ENCODE data around the gene AVEN.

AVEN gene

DNA sequence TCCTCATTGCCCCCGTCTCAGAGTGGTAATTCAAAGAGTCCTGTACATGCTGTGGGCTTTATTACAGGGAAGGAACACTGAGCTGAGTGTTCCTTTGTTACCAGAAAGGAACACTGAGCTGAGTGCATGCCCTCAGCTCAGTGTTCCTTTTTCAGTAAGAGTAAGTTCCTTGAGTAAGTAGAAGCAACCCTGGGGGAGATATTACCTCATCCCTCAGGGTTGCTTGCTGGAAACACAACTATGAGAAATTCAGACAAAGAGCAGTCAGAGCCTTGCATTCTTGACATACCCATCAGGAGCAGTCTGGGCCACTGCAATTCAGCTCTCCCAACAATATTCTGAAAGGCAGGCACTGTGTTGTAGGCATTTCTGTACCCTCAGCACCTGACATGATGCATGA lies 53.7 kb downstream of the AVEN start:
- DNase-seq (ENCODE audit: low read depth), result peak; percentile 91

GRCh38 chr15:33982516-33982915 lies 56.5 kb downstream of the AVEN start:
- no peak for DNase-seq (ENCODE audit: low read depth)

- no peak for DNase-seq (ENCODE audit: low read depth)
These were observed 58.8 kb downstream of the AVEN start for GRCh38 chr15:33980159-33980558.

GRCh38 chr15:33975022-33975565 lies 63.9 kb downstream of the AVEN start:
- DNase-seq (ENCODE audit: low read depth), result no peak

DNA sequence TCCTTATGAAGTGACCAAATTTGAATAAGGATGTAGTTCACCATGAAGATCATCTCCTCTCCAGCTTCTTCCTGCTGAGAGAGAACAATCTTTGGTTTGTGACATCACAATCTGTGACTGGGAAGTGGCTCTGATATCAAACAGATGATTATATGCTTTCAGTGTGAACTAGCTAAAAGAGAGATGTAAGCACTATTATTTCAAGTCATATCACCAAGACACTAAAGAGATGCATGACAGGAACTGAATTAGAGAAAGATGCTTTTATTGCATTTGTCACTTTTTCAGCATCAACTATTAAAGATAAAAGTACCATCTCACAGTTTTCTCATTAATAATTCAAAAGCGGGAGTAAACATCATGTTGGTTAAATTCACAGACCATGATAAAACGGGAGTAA lies 67.2 kb downstream of the AVEN start:
- no peak for DNase-seq (ENCODE audit: low read depth)

GRCh38 chr15:33968821-33969220 lies 70.2 kb downstream of the AVEN start:
- no peak for DNase-seq (ENCODE audit: low read depth)

DNA sequence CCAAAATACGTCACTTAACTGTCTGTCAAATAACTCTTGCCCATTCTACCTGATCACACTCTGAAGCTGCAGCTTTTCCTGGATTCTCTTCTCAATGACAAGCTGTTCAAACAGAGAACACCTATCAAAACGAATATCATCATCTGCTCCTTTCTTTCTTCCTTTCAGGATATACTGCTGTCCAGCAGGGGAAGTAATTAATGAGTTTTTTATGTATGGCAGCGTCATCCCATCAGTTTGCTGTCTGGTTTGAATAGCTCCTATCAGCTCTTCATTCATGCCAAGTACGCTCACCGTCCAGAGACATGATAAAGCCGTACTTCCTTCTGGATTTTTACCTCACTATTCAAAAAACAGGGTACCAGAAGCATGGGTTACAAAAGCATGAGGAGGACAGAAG lies 70.8 kb downstream of the AVEN start, which contains the start of gene CHRM5:
TSS of gene CHRM5 (plus strand) at position 274 of the 400 bp plus-strand sequence. CDS start 94,221 bp downstream, outside the sequence.
- no peak for DNase-seq (ENCODE audit: low read depth)

DNA sequence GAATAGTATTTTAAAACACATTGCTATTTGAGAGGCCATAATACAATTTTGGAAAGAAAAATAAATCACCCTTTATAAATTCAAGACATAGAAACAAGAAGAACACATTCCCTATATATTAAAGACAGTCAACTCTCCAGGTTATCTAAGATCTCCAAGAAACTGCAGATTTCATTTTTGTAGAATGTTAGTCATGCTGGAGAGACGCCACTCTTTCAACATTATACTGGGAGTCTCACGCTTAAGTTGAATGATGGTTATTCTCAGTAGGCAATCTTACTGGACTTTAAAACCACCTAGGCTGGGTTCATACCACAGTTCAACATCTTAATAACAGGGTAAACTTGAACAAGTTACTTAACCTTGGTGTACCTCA lies 74.4 kb downstream of the AVEN start:
- DNase-seq (ENCODE audit: low read depth), result peak; percentile 71

DNA sequence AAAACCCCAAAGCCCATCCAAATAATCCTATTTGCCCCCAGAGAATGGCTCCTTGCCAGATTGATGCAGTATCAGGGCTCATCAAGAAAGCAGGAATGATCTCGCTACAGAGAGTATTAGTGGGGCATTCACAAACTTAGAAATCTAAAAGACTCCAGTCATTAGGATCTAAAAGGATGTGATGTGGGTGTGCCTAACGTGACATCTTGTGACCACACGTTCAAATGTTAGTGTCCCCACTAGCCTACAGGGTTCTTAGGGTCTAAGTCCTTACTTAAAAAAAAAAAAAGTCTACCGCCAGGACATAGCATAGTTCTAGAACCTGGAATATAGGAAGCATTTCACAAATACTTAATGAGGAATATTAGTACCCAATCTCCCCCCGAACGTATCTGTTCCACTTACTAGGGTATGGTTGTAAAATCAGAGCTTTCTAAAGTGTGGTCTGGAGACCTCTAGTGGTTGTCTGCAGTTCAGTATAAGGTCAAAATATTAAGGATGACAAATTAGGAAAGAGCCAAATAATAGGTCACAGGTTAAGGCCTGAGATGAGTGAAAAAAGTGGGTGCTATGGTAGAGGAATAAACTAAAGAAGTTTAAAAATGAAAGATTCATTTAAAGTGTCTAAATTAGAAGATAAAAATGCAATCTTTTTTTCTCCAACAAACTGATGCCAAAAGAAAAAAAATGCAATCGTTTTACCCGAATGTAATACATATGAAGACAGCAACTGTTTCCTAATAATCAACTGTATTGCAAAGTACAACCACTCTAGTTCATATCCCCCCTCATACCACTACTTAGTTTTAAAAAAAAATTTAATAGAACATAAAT lies 75.0 kb downstream of the AVEN start:
- DNase-seq (ENCODE audit: low read depth), result peak; percentile 54

- DNase-seq (ENCODE audit: low read depth), result no peak
These were observed 78.5 kb downstream of the AVEN start for GRCh38 chr15:33960549-33960935.

DNA sequence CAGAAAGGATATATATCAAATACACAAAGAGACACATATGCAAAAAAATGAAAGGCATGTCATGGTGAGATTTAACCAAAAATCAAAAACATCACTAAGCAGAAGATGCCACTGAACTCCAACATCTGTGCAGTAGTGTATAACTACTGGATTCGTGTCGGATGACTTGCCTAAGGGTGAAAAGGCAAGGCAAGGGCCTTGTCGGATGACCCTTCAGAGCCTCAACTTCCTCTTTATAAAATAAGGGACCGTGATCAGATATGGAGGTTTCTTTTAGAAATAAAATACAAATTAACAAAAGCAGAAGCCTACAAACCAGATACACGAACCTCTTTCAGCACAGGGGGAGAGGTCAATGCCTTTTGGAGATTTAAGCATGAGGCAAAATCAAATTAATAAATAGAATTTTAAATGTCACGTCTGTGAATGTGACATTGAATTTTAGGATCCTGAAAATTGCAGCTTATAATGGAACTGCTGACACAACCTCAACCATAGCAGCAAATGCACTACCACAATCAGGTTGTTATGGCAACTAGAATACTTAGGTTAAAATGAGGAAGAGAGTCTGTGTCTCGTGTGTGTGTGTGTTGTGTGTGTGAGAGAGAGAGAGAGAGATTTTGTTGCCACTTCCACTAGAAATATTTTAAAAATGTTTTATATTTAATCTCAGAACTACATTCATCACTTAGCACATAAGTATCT lies 79.0 kb downstream of the AVEN start:
- no peak for DNase-seq (ENCODE audit: low read depth)

DNA sequence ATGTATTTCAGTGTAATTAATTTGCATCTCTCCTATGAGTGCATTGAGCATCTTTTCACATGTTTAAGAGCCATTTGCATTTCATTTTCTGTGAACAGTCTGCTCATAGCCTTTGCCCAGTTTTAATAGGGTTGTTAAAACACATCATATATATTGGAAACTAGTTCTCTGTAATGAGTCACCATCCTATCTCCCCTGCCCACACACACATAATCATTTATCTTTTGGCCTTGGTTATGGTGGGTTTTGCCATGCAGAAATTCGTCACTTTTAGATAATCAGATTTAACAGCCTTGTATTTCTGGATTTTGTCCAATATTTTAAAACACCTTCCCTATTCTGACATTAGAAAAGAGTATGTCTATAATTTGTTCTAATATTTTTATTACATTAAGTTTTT lies 82.6 kb downstream of the AVEN start:
- DNase-seq (ENCODE audit: low read depth), result no peak

DNA sequence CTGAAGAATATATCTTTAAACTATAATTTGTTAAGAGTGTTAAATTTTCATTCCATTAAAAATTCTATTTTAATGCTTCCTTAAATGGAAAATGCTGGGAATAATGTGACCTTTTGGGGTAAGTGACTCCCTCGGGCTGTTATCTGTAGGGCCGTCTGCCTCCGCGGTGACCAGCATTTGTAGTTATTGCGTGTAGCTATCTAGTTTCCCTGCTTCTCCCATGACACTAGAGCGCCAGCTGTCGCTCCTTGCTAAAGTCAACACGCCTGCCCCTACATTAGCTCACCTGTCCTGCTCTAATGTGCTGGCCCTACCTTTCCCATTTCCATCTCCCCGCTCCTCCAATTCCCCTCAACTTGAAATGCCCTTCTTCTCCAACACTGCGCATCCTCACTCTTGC lies 83.1 kb downstream of the AVEN start:
- DNase-seq (ENCODE audit: low read depth), result no peak

DNA sequence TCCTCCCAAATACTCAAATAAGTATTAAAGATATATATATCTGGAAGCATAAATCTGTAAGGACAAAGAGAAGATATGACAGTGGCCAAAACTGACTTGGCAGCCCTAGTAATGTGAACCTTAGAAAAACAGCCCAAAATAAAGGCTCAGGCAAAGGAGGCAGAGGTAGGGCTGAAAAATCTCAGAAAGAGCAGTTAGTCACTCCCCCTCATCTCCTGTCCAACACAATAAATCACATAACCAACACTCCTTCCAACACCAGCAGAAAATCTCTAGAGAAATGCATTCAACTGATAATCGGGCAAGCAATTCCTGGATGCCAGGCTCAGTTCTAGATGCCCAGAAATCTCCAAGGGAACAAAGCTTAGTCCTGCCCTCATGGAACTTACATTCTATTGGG lies 92.9 kb downstream of the AVEN start:
- DNase-seq (ENCODE audit: low read depth), result no peak

DNA sequence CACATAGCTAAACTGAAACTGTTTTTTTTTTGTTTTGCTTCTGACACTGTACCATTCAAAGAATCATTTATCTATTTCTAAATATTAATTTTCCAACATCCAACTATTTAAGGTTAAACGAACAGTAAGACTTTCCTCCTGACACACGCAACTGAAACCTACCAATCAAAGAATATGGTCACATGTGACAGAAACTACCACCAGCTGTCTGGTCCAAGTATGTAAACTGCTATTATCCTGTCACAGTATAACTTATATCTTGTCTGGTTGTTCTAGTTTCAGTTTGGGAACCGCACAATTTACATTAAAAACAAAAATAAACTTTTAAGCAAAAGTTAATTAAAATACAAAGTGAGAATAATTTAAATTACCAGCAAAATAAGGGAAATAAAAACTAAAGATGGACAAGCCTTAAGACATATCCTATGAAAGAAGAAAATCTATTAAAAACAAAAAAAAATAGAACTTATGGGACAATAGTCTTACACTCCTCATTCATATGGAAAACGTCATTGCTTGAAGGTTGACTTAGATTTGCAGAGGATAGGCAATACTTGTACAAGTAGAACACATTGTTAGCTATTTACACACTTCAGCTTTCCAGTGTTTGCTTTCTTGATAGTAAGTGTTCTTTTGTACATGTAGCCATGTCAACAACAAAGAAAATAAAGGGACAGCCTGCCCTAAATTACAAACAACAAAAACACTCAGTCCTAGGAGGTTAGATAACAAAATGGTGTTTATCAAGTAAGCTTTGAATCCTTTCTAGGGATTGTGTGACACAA lies 97.5 kb downstream of the AVEN start:
- no peak for DNase-seq (ENCODE audit: low read depth)

DNA sequence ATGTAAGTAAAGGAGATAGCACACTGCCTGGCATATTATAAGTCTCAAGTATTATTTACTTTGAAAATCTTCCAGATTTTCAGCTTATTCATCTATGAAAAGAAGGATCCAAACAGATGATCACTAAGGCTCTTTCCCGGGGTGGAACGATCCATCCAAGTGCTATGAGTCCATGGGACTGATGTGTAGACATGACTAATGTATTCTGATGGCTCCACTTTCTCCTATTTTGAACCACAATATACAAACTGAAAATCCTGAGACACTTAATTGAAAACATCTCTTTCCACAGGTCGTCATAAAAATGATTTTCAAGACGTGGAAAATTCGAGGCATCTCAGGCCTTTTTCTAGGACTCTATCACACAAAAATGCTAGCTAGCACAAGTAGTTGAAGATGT lies 104.1 kb downstream of the AVEN start:
- peak; percentile 53 for DNase-seq (ENCODE audit: low read depth)

DNA sequence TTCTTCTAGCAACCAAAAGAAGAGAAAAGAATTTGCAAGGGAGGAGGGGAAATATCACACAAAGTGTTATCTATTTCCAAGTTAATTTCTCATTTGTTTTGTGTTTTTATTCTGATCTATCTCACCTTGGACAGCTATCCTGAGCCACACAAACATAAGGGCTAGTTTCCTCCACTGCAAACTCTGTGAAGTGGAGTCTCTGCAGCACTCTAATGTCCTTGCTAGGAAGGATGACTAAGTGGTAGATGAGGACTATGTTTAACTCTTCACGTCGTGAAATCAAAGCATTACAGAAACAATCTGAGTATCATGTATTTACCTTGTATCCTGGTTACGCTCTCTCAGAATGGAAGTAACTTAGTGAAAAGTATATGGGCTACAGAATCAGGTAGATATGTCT lies 104.6 kb downstream of the AVEN start:
- peak; percentile 2 for DNase-seq (ENCODE audit: low read depth)

- no peak for DNase-seq (ENCODE audit: low read depth)
These were observed 106.3 kb downstream of the AVEN start for GRCh38 chr15:33932734-33933133.

DNA sequence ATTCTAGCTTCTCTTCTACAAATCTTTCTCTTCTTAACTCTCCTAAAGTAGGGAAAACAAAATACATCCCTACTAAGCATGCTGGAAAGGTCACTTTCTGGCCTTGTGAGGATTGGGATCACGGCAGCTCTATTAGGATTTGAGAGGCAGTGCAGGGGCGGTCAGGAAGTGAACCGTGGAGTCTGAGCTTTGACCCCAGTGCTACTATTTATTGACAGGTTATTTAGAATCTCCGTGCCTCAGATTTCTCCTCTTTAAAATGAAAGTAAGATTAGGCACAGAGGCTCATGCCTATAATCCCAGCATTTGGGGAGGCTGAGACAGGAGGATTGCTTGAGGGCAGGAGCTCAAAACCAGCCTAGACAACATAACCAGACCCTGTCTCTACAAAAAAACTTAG lies 112.7 kb downstream of the AVEN start:
- DNase-seq (ENCODE audit: low read depth), result no peak

DNA sequence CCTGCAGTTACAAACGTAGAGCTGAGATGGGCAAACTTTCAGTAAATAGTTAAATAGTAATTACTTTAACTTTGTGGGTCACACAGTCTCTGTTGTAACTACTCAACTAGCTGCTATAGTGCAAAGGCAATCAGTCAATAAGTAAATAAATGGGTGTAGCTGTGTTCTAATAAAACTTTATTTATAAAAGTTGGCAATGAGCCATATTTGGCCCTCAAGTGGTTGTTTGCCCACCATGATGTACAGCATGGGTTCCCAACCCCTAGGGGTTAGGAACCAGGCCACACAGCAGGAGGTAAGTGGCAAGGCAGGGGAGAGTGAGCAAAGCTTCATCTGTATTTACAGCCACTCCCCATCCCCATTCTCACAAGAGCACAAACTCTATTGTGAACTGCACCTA lies 115.6 kb downstream of the AVEN start:
- DNase-seq (ENCODE audit: low read depth), result no peak

DNA sequence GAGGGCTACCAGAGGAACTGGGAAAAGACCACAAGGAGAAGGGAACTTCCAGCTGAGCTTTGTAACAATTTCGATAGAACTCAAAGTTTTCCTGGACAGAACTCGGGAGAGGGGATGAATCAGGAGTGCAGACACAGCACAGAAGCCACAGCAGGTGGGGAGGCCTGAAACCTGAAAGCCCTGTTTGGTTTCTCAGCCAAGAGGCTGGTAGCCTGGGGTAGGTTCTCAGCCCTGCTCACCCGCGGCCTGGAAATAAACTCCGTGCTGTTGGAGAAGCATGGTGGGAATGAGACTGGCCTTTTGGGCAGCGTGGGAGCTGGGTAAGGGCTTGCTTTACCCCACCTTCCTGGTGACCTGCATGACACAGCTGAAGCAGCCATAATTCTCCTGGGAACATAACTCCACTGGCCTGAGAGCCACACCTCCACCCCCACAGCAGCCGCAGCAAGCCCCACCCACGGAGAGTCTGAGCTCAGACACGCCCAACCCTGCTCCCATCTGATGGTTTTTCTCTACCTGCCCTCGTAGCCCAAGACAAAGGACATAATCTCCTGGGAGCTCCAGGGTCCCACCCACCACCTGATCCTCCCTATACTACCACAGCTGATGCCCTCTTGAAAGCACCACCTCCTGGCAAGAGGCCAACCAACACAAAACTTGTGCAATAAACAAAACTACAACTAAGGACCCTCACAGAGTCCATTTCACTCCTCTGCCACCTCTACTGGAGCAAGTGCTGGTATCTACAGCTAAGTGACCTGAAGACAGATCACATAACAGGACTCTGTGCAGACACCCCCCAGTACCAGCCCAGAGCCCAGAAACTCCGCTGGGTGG lies 123.2 kb downstream of the AVEN start:
- DNase-seq (ENCODE audit: low read depth), result no peak

GRCh38 chr15:33913459-33913858 lies 125.5 kb downstream of the AVEN start:
- no peak for DNase-seq (ENCODE audit: low read depth)
